Lung (tissue), 12 donors: ENCODE data around the gene HCAR2. TPM values are rescaled to one million over a fixed set of nuclear protein-coding genes. Genes with fewer than 3 reads are reported as not detected.

Source experiments
- ATAC-seq: fragments of 200-7000 bp; cut with Tn5 transposase; one replicate; pipeline ENCODE4 v1.9.1; 2020; ENCODE audit warnings: moderate number of reproducible peaks; ENCODE audit not compliant: insufficient read depth, low FRiP score
- DNase-seq, 3 donors: peaks; one replicate each; pipeline ENCODE4 v3.0.0-alpha.2; 2013 to 2017
- H3K27ac ChIP-seq, 2 donors: one replicate each; pipeline ENCODE4 v1.5.1; 2013; ENCODE audit warnings: mild to moderate bottlenecking in 2 of 2, moderate library complexity in 2 of 2, control low read depth in 1 of 2, inconsistent platforms in 1 of 2, low read depth in 1 of 2, low read length in 1 of 2
- H3K27me3 ChIP-seq, 3 donors: one replicate each; pipeline ENCODE4 v1.5.1; 2013; ENCODE audit warnings: low read length in 2 of 3; ENCODE audit not compliant: control insufficient read depth in 3 of 3, insufficient read depth in 3 of 3
- H3K36me3 ChIP-seq, 4 donors: one replicate each; pipeline ENCODE4 v1.5.1; 2013; ENCODE audit warnings: low read length in 4 of 4, mild to moderate bottlenecking in 1 of 4, moderate library complexity in 1 of 4; ENCODE audit not compliant: control insufficient read depth in 4 of 4, insufficient read depth in 4 of 4
- H3K4me1 ChIP-seq, 5 donors: one replicate each; pipeline ENCODE4 v1.5.1; 2013; ENCODE audit warnings: low read length in 5 of 5, mild to moderate bottlenecking in 2 of 5, moderate library complexity in 1 of 5; ENCODE audit not compliant: control insufficient read depth in 5 of 5, insufficient read depth in 5 of 5
- H3K4me3 ChIP-seq: one replicate; pipeline ENCODE4 v1.5.1; 2013; ENCODE audit warnings: mild to moderate bottlenecking, control low read depth, moderate library complexity
- H3K9ac ChIP-seq, 2 donors: one replicate each; pipeline ENCODE4 v1.5.1; 2013; ENCODE audit warnings: low read length in 2 of 2, control low read depth in 1 of 2; ENCODE audit not compliant: insufficient read depth in 1 of 2
- H3K9me3 ChIP-seq, 4 donors: one replicate each; pipeline ENCODE4 v1.5.1; 2013; ENCODE audit warnings: low read length in 3 of 4, mild to moderate bottlenecking in 1 of 4, moderate library complexity in 1 of 4; ENCODE audit not compliant: control insufficient read depth in 4 of 4, insufficient read depth in 3 of 4
- WGBS, 2 donors: extraction: QIAGEN DNeasy Blood & Tissue Kit; methylation state at CpG; one replicate each; pipeline ENCODE4 v1.1.7; 2013; 5-methylcytosine and 5-hydroxymethylcytosine counted together
- polyA plus RNA-seq, 2 donors: library from polyadenylated mRNA; stranded (reverse); fragments of 200-250 nt; gene quantifications; one replicate each; pipeline ENCODE4 v1.2.1, GENCODE V29; 2013
- total RNA-seq, 2 donors: library from RNA; depleted of rRNA in 1 of 2; stranded (reverse); fragments of >200 nt in 1 of 2; gene quantifications; one replicate each; pipeline ENCODE4 v1.2.1, GENCODE V29; 2014 to 2021
- TF ChIP-seq, protein P1 (sequence below): IDR thresholded peaks from 2 replicates; pipeline ENCODE4 v1.5.1; 2012; ENCODE audit warnings: mild to moderate bottlenecking; ENCODE audit errors: control extremely low read depth, extremely low read depth
- donor health status: control.
- donor health status: control.
- donor health status: Bipolar disorder and iron deficiency.
- donor health status: healthy.
- donor health status: DM: yes; HTN: yes; CAD: no.

The HCAR2 gene
- total and polyA plus RNA-seq, 4 donors: 1.4 to 31.4 (median 6.5) TPM

DNA sequence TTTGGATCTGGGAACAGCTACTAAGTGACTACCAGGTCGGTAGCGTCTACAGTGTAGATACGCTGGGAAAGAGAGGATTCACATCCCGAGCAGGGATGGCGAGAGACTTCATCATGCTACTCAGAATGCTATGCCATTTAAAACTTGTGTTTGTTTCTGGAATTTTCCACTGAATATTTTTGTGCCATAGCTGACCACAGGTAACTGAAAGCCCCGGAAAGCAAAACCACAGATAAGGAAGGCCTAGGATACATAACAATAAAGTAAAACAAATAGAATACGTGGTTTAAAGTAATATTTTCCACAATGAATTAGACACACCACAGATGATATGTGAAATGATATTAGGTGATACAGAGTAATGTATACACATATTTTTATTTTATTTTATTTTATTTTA, 35.4 kb upstream of the HCAR2 start:
- H3K4me1 ChIP-seq: no peaks in the 10 kb centered on the region
- H3K9ac ChIP-seq: no peak overlapping the region
- ATAC-seq: no peak
- H3K36me3 ChIP-seq: no peaks in the 10 kb centered on the region
- no peak for DNase-seq
- WGBS, 2 donors: 71 to 84% methylated on average over 7 of the region's 7 CpGs
- no peak overlapping the region for H3K27ac ChIP-seq
- H3K27me3 ChIP-seq: no peaks in the 10 kb centered on the region
- no peak overlapping the region for H3K4me3 ChIP-seq
- TF ChIP-seq, protein P1, sequence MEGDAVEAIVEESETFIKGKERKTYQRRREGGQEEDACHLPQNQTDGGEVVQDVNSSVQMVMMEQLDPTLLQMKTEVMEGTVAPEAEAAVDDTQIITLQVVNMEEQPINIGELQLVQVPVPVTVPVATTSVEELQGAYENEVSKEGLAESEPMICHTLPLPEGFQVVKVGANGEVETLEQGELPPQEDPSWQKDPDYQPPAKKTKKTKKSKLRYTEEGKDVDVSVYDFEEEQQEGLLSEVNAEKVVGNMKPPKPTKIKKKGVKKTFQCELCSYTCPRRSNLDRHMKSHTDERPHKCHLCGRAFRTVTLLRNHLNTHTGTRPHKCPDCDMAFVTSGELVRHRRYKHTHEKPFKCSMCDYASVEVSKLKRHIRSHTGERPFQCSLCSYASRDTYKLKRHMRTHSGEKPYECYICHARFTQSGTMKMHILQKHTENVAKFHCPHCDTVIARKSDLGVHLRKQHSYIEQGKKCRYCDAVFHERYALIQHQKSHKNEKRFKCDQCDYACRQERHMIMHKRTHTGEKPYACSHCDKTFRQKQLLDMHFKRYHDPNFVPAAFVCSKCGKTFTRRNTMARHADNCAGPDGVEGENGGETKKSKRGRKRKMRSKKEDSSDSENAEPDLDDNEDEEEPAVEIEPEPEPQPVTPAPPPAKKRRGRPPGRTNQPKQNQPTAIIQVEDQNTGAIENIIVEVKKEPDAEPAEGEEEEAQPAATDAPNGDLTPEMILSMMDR: no peak
- no peaks in the 10 kb centered on the region for H3K9me3 ChIP-seq

DNA sequence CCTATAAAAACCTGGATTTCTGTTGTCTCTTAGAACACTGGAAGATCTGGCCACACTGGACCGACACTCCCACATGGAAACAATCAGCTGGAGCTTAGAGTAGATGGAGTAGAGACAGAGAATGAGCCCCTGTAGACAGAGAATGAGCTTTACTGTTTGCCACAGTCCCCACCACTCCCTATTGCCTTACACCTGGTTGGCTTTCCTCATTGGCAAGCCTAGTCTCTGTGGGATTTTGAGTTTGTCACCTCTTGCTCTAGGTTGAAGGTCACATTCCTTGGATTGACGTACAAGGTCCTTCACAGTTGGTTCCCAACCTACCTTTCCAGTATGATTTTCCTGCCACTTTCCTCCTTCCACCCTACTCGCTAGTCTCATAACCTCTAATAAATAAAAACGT, 29.5 kb upstream of the HCAR2 start:
- H3K4me3 ChIP-seq: no peak overlapping the region
- no peak overlapping the region for H3K9ac ChIP-seq
- TF ChIP-seq, protein P1: no peak
- no peaks in the 10 kb centered on the region for H3K27me3 ChIP-seq
- no peaks in the 10 kb centered on the region for H3K36me3 ChIP-seq
- ATAC-seq (no peak), DNase-seq (no peak)
- no peaks in the 10 kb centered on the region for H3K9me3 ChIP-seq
- no peaks in the 10 kb centered on the region for H3K4me1 ChIP-seq
- WGBS, 2 donors: 90 to 94% methylated on average over 4 of the region's 4 CpGs
- no peak overlapping the region for H3K27ac ChIP-seq

DNA sequence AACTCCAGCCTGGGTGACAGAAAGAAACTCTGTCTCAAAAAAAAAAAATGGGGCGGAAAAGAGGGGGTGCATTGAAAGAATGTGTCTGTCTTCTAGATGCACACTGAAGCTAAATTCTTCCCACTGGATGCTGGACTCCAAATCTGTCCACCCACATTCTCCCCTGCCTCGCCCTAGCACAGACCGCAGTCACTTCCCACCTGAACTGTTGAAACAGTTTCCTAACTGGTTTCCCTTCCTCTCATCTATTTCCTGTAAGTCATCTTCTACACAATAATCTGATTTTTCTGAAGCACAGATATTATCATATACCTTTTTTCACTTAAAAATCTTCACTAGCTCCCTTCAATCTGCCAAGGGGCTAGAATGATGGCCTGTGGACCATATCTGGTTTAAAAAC, 29.0 kb upstream of the HCAR2 start:
- Histone ChIP-seq H3K36me3 (no peaks in the 10 kb centered on the region), H3K4me3 (no peak overlapping the region), H3K9me3 (no peaks in the 10 kb centered on the region), H3K27me3 (no peaks in the 10 kb centered on the region), H3K27ac (no peak overlapping the region), H3K9ac (no peak overlapping the region), H3K4me1 (no peaks in the 10 kb centered on the region)
- TF ChIP-seq, protein P1: no peak
- WGBS, 2 donors: 43 to 70% methylated on average over 3 of the region's 3 CpGs
- DNase-seq (no peak), ATAC-seq (no peak)
